Fibroblast of villous mesenchyme (primary cell): Measurements from ENCODE around the gene CFAP107. TPM values are rescaled to one million over a fixed set of nuclear protein-coding genes. Genes with fewer than 3 reads are reported as not detected.

Source experiments
- DNase-seq: peaks from one replicate; pipeline ENCODE4 v3.0.0-alpha.2; 2010; ENCODE audit warnings: low read depth
- H3K4me3 ChIP-seq: 2 replicates; pipeline ENCODE4 v1.5.1; 2011; ENCODE audit warnings: low read depth, mild to moderate bottlenecking, low read length
- total RNA-seq: library from RNA; depleted of rRNA; stranded (reverse); fragments of >200 nt; gene quantifications from 2 replicates; pipeline ENCODE4 v1.2.3, GENCODE V29; 2012
- TF ChIP-seq, protein P1 (sequence below): IDR thresholded peaks from 2 replicates; pipeline ENCODE4 v1.5.1; 2012; ENCODE audit warnings: low read depth, mild to moderate bottlenecking, low read length; ENCODE audit not compliant: insufficient read depth

Gene CFAP107
- total RNA-seq, 1 donor: not detected

GRCh38 chr1:12769031-12769430 is 23.0 kb downstream of the CFAP107 start:
- TF ChIP-seq, protein P1, sequence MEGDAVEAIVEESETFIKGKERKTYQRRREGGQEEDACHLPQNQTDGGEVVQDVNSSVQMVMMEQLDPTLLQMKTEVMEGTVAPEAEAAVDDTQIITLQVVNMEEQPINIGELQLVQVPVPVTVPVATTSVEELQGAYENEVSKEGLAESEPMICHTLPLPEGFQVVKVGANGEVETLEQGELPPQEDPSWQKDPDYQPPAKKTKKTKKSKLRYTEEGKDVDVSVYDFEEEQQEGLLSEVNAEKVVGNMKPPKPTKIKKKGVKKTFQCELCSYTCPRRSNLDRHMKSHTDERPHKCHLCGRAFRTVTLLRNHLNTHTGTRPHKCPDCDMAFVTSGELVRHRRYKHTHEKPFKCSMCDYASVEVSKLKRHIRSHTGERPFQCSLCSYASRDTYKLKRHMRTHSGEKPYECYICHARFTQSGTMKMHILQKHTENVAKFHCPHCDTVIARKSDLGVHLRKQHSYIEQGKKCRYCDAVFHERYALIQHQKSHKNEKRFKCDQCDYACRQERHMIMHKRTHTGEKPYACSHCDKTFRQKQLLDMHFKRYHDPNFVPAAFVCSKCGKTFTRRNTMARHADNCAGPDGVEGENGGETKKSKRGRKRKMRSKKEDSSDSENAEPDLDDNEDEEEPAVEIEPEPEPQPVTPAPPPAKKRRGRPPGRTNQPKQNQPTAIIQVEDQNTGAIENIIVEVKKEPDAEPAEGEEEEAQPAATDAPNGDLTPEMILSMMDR: no peak
- DNase-seq: no peak
- H3K4me3 ChIP-seq: no peak overlapping the region

GRCh38 chr1:12769976-12770505 is 24.0 kb downstream of the CFAP107 start:
- H3K4me3 ChIP-seq: no peak overlapping the region
- DNase-seq: no peak
- TF ChIP-seq, protein P1: no peak

DNA sequence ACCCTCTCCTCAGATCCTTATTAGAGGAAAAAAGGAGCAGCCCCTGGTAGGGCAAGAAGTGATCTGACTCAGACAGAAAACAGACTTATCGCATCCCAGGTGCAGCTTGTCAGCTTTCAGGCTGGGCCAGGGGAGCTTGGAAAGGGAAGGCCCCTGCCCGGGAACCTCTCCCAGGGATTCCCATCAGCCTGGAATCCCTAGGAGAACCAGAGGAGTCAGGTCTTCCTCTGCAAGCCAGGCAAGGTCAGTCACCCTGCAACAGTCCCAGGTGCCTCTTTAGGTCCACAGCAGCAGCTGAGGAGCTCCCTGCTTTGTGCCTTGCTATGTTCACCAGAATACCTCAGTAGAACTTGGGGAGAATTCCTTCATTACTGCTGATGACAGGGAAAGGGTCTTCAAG is 24.6 kb downstream of the CFAP107 start:
- TF ChIP-seq, protein P1: no peak
- DNase-seq: no peak
- no peak overlapping the region for H3K4me3 ChIP-seq

DNA sequence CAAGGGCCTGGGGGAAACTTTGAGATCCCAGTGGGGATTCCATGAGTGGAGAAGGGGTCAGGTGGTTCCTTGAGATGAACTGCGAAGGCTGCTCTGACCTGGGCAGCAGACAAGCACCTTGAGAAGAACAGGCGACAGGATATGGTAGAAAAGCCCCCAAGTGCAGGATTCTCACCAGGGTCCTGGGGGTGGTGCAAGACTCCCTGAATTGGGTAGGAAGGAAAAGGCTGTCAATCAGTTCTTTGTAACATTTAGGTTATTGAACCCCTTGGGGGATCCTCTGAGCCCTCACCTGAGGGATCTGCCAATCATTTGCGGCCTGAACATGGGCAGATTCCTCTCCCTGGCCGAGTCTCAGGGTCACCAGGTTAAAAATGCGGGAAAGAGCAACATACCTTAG is 25.2 kb downstream of the CFAP107 start:
- no peak for DNase-seq
- no peak overlapping the region for H3K4me3 ChIP-seq
- TF ChIP-seq, protein P1: no peak

GRCh38 chr1:12772520-12772919 is 26.5 kb downstream of the CFAP107 start:
- no peak overlapping the region for H3K4me3 ChIP-seq
- DNase-seq: no peak
- TF ChIP-seq, protein P1: no peak

GRCh38 chr1:12773438-12773837 is 27.4 kb downstream of the CFAP107 start, which contains the start of gene PRAMEF12:
Gene PRAMEF12, plus strand, starts transcription at chr1:12773738. Its CDS starts 1,130 bp downstream, at chr1:12774868.
- no peak within 1 kb of the TSS for H3K4me3 ChIP-seq
- DNase-seq: no peak
- TF ChIP-seq, protein P1: no peak

- TF ChIP-seq, protein P1: no peak
- no peak for DNase-seq
- no peak overlapping the region for H3K4me3 ChIP-seq
Observed at GRCh38 chr1:12774801-12775345, 28.9 kb downstream of the CFAP107 start.
